ENCODE measurements around the gene EPHA8.

- TF ChIP-seq CTCF (IDR thresholded peaks at IDR 0.05) (no peak), EZH2 (IDR thresholded peaks at IDR 0.05; ENCODE audit: borderline replicate concordance, insufficient read depth, low read depth, low read length, poor library complexity, severe bottlenecking) (no peak)
Measured at GRCh38 chr1:22633697-22634463, 70.6 kb downstream of the EPHA8 start.
